K562 (cell line): ENCODE measurements around the gene SMG9. TPM values are rescaled to one million over a fixed set of nuclear protein-coding genes. Genes with fewer than 3 reads are reported as not detected.

Source experiments
- ATAC-seq: fragments of 200-7000 bp; cut with Tn5 transposase; 3 replicates; pipeline ENCODE4 v1.9.1; 2020; ENCODE audit warnings: moderate library complexity
- BruUV-seq: library from RNA; stranded (reverse); fragments of 400-500 nt; replicated peaks from 2 replicates; lab custom pipeline; 2021; lab: Mats Ljungman, UMichigan
- CTCF ChIA-PET: fragments of 300-600 bp; formaldehyde crosslinking; extraction: SDS; loops from one replicate; lab custom pipeline; 2021; ENCODE audit warnings: low intra/inter-chr PET ratio; lab: Yijun Ruan, JAX
- POLR2A ChIA-PET: fragments of 300-600, 350-650 bp; sonication (Branson Sonifier 250); formaldehyde crosslinking; extraction: SDS; loops from one replicate; lab custom pipeline; 2021; ENCODE audit warnings: antibody characterized with exemption, inconsistent platforms; lab: Yijun Ruan, JAX
- DNase-seq, 4 experiments: peaks; one replicate each; pipeline versions ENCODE4 v3.0.0 to v3.0.0-alpha.2; 2011 to 2018; ENCODE audit warnings: low spot score in 3 of 4, mixed read lengths in 3 of 4; ENCODE audit errors: extremely low read depth in 1 of 4
- FAIRE-seq: peaks from 2 replicates; lab custom pipeline; 2011; peaks lifted over from hg19 to GRCh38; lab: Jason Lieb, UNC
- H2AFZ ChIP-seq: 2 replicates; pipeline ENCODE4 v1.6.0; 2011; ENCODE audit warnings: low read depth, low read length, control low read depth, inconsistent platforms
- H3K27ac ChIP-seq: fragments of 200-600 bp; 3 replicates; pipeline ENCODE4 v1.8.0; 2011; ENCODE audit warnings: low read depth, mild to moderate bottlenecking, control low read depth, inconsistent platforms, low read length, moderate library complexity, mixed read lengths; ENCODE audit errors: extremely low read depth
- H3K27me3 ChIP-seq, 2 experiments: fragments of 300-600 bp in 1 of 2; 2 replicates in 1 of 2; 3 replicates in 1 of 2; pipeline versions ENCODE4 v1.6.0 to v1.8.0; 2011; ENCODE audit warnings: inconsistent platforms in 2 of 2, low read length in 2 of 2, mild to moderate bottlenecking in 1 of 2, mixed read lengths in 1 of 2, moderate library complexity in 1 of 2; ENCODE audit not compliant: control insufficient read depth in 2 of 2, insufficient read depth in 2 of 2
- H3K36me3 ChIP-seq: fragments of 300-600 bp; 3 replicates; pipeline ENCODE4 v1.8.0; 2011; ENCODE audit warnings: mild to moderate bottlenecking, low read length, inconsistent platforms; ENCODE audit not compliant: control insufficient read depth, insufficient read depth
- H3K4me1 ChIP-seq, 2 experiments: fragments of 200-600 bp in 1 of 2; replicated peaks in 1 of 2; 2 replicates in 1 of 2; 3 replicates in 1 of 2; pipeline versions ENCODE4 v1.5.1 to v1.8.0; 2011; ENCODE audit warnings: inconsistent platforms in 2 of 2, low read length in 2 of 2, mild to moderate bottlenecking in 1 of 2, mixed read lengths in 1 of 2, moderate library complexity in 1 of 2; ENCODE audit not compliant: control insufficient read depth in 2 of 2, insufficient read depth in 2 of 2
- H3K4me2 ChIP-seq: 2 replicates; pipeline ENCODE4 v1.6.1; 2011; ENCODE audit warnings: low read length, control low read depth, inconsistent platforms, mixed read lengths; ENCODE audit not compliant: insufficient read depth
- H3K4me3 ChIP-seq: fragments of 200-600 bp; sonication (generic), shearing (Covaris generic); 2 replicates; pipeline ENCODE4 v1.5.1; 2016; ENCODE audit warnings: control low read depth, inconsistent platforms
- H3K79me2 ChIP-seq: fragments of 200-600 bp; 3 replicates; pipeline ENCODE4 v1.8.0; 2011; ENCODE audit warnings: low read length, inconsistent platforms; ENCODE audit not compliant: control insufficient read depth, insufficient read depth
- H3K9ac ChIP-seq, 2 experiments: 2 replicates each; pipeline versions ENCODE4 v1.6.0 to v1.6.1; 2011; ENCODE audit warnings: low read depth in 2 of 2, low read length in 2 of 2, control low read depth in 1 of 2, inconsistent platforms in 1 of 2, mild to moderate bottlenecking in 1 of 2, mixed read lengths in 1 of 2; ENCODE audit not compliant: insufficient read depth in 1 of 2
- H3K9me1 ChIP-seq: one replicate; pipeline ENCODE4 v1.6.0; 2011; ENCODE audit warnings: inconsistent platforms, mild to moderate bottlenecking, low read length, moderate library complexity; ENCODE audit not compliant: control insufficient read depth, insufficient read depth
- H3K9me3 ChIP-seq: replicated peaks from 2 replicates; pipeline ENCODE4 v1.5.1; 2011; ENCODE audit warnings: low read depth, low read length, inconsistent platforms; ENCODE audit not compliant: control insufficient read depth, insufficient read depth
- H4K20me1 ChIP-seq: replicated peaks from 2 replicates; pipeline ENCODE4 v1.6.1; 2011; ENCODE audit warnings: low read length, inconsistent platforms, mixed read lengths; ENCODE audit not compliant: control insufficient read depth, insufficient read depth
- HNRNPH1 ChIP-seq: fragments of 200-400 bp; formaldehyde crosslinking; optimal IDR thresholded peaks from 2 replicates; pipeline ENCODE3; 2017; ENCODE audit warnings: low read depth, mild to moderate bottlenecking, low read length, moderate library complexity
- NR1H2 ChIP-seq: sonication (generic); formaldehyde crosslinking; IDR thresholded peaks from 2 replicates; pipeline ENCODE4 v1.4.0; 2020; ENCODE audit warnings: mild to moderate bottlenecking, missing genetic modification reagents
- PRPF4 ChIP-seq: fragments of 200-400 bp; formaldehyde crosslinking; IDR thresholded peaks from one replicate; pipeline ENCODE4 v1.6.1; 2017; ENCODE audit warnings: low read length, low read depth, mild to moderate bottlenecking; ENCODE audit not compliant: insufficient read depth, poor library complexity, severe bottlenecking
- RFX1 ChIP-seq: fragments of 450-650 bp; IDR thresholded peaks from 2 replicates; pipeline ENCODE4 v1.6.1; 2016; ENCODE audit warnings: mild to moderate bottlenecking, moderate library complexity
- ZNF280A ChIP-seq: fragments of 450-650 bp; IDR thresholded peaks from 2 replicates; pipeline ENCODE4 v1.6.1; 2018; ENCODE audit warnings: mild to moderate bottlenecking, low read depth; ENCODE audit not compliant: partially characterized antibody
- WGBS: fragments of 100-300 bp; shearing (Covaris generic); methylation state at CpG from one replicate; pipeline ENCODE4 v1.1.6; 2016; ENCODE audit warnings: low coverage, mixed read lengths; ENCODE audit not compliant: insufficient coverage; ENCODE audit errors: missing lambda C conversion rate; 5-methylcytosine and 5-hydroxymethylcytosine counted together
- in situ Hi-C: fragments of 300-500 bp; cut with MboI; formaldehyde crosslinking; loops from 4 replicates; pipeline ENCODE4 v1.15.0; 2018; ENCODE audit warnings: inconsistent platforms, mixed read lengths
- intact Hi-C: fragments of 100-400 bp; cut with micrococcal nuclease; formaldehyde crosslinking; loops from 2 replicates; pipeline ENCODE4 v1.14.2; 2022
- polyA plus RNA-seq, 8 experiments: library from polyadenylated mRNA; depleted of rRNA in 4 of 8; stranded (reverse) in 5 of 8; unstranded in 3 of 8; fragments of >200 nt; fragmentation: Nextera tagmentation in 2 of 8; fragmentation: Illumina TruSeq in 1 of 8; extraction: Ambion mirVana in 2 of 8; extraction: Trizol in 1 of 8; gene quantifications; 2 replicates each; pipeline versions ENCODE4 v1.2.1 to v1.2.3, GENCODE V29; 2011 to 2014; ENCODE audit warnings: inconsistent platforms in 1 of 8, missing spikeins in 1 of 8
- total RNA-seq, 7 experiments: library from RNA; depleted of rRNA in 6 of 7; stranded (reverse); fragments of >200 nt in 6 of 7; fragmentation: Illumina TruSeq in 2 of 7; extraction: Trizol in 2 of 7; gene quantifications; 2 replicates each; pipeline versions ENCODE4 v1.2.1 to v1.2.3, GENCODE V29; 2011 to 2021; ENCODE audit warnings: low replicate concordance in 1 of 7

Gene SMG9
- total and polyA plus RNA-seq, 9 of the 15 experiments (the other 6 are each of a cell fraction or from before 2014, with no cell fraction given), result 1.7 to 79.7 (median 40.2) TPM

- BruUV-seq, result no TSS peak
- no peaks in the 10 kb centered on the region for H4K20me1 ChIP-seq
- ATAC-seq, result no peak
- no peak overlapping the region for H3K27ac ChIP-seq
- ChIA-PET POLR2A (interaction anchor here (0.6 kb wide), 1 partner anchor 16 kb away, joined by 3 read pairs; no protein-coding TSS in a partner anchor), CTCF (no interaction called here)
- no peak overlapping the region for H2AFZ ChIP-seq
- H3K27me3 ChIP-seq, result 0 out of 5 replicates have a peak, but pooled peaks cover 0 to 4% of the 10 kb centered on the region in 2 experiments
- H3K4me1 ChIP-seq, result peaks cover 16 to 18% of the 10 kb centered on the region in 2 experiments
- H3K9me3 ChIP-seq, result no peaks in the 10 kb centered on the region; the same call in 1 of the 2 replicates
- no peak overlapping the region for H3K4me3 ChIP-seq
- H3K4me2 ChIP-seq, result no peak overlapping the region
- in situ Hi-C loops (no loop called here), intact Hi-C loops (no loop called here)
- no peaks in the 10 kb centered on the region for H3K36me3 ChIP-seq
- TF ChIP-seq ZNF280A (no peak), RFX1 (peak; percentile 63), PRPF4 (no peak), NR1H2 (CRISPR knock-in tag) (no peak), HNRNPH1 (no peak)
- no peak for FAIRE-seq
- no peak for DNase-seq
- no peaks in the 10 kb centered on the region for H3K79me2 ChIP-seq
- no peaks in the 10 kb centered on the region for H3K9me1 ChIP-seq
- H3K9ac ChIP-seq, result no peak overlapping the region
- 43% methylated on average over 5 of the region's 5 CpGs for WGBS
Measured at GRCh38 chr19:43697295-43697694, 57.5 kb downstream of the SMG9 start.
